OCI-LY3 (cell line): ENCODE measurements around the gene GDF2.

ENCODE experiments used
- EZH2phosphoT487 ChIP-seq: fragments of 200-600 bp; shearing (Covaris generic); IDR thresholded peaks from 2 replicates; pipeline ENCODE4 v1.6.1; 2018; ENCODE audit warnings: antibody characterized with exemption, mixed run types, low read depth
- TF ChIP-seq, protein P1 (sequence below): fragments of 200-600, 300-600 bp; sonication (generic); IDR thresholded peaks from 2 replicates; pipeline ENCODE4 v1.5.1; 2014; ENCODE audit warnings: antibody characterized with exemption, low read length, low read depth

DNA sequence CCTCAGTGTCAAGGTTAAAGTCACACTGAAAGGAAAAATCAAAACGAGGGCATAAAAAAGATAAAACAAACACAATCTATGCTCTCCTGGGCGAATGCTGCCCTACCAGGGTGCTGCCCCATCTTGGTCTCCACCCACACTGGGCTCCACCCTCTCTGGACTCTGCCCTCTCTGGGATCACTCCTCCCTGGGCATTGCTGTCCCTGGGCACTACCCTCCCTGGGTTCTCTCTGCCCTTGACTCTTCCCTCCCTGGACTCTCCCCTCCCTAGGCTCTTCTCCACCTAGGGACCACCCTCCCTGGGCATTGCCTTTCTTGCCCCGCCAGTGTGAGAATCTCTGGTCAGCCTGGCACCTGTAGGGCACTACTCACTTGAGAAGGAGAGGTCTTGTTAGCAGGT lies 8.6 kb downstream of the GDF2 start:
- TF ChIP-seq, protein P1, sequence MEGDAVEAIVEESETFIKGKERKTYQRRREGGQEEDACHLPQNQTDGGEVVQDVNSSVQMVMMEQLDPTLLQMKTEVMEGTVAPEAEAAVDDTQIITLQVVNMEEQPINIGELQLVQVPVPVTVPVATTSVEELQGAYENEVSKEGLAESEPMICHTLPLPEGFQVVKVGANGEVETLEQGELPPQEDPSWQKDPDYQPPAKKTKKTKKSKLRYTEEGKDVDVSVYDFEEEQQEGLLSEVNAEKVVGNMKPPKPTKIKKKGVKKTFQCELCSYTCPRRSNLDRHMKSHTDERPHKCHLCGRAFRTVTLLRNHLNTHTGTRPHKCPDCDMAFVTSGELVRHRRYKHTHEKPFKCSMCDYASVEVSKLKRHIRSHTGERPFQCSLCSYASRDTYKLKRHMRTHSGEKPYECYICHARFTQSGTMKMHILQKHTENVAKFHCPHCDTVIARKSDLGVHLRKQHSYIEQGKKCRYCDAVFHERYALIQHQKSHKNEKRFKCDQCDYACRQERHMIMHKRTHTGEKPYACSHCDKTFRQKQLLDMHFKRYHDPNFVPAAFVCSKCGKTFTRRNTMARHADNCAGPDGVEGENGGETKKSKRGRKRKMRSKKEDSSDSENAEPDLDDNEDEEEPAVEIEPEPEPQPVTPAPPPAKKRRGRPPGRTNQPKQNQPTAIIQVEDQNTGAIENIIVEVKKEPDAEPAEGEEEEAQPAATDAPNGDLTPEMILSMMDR: no peak
- no peak for TF ChIP-seq EZH2phosphoT487
